GM12865 (cell line): Measurements from ENCODE around the gene HJURP.

Source experiments
- DNase-seq: peaks from one replicate; pipeline ENCODE4 v3.0.0; 2010; ENCODE audit warnings: low read depth
- H3K4me3 ChIP-seq: 2 replicates; pipeline ENCODE4 v1.5.1; 2011; ENCODE audit warnings: mild to moderate bottlenecking, low read depth, low read length, control low read depth
- CTCF ChIP-seq: IDR thresholded peaks from 2 replicates; pipeline ENCODE4 v1.5.1; 2011; ENCODE audit warnings: low read length, control low read depth, low read depth, inconsistent platforms; ENCODE audit not compliant: insufficient read depth; ENCODE audit errors: missing control alignments

HJURP gene

DNA sequence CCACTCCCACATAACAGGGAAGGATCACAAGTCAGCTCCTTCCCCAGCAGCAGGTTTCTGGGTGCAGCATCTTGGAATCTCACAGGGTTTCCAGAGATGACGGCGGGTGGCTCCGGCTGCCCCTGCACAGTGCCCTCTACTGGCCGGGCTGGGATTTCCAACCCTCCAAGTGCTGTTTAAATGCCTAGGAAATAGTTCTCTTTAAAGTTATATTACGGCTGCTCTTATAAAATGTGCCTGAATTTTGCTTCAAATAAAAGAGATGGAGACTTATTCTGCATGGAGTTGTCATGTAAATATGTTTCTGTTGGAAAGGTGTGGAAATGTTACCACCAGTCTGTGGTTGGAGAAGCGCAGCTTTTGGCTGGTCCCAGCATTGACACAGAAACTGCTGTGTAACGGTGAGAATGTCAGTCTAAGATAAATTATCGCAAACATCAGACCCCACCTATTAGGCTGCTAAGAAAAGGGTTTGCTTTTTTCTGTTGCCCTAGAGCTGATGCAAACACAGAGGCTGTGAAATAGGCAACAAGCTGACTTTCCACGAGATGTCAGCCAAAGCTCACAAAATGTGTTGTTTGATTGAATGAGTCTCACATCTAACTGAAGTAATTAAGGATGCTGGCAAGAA is 3.3 kb upstream of the HJURP start:
- DNase-seq: peak; percentile 49
- no peak overlapping the region for H3K4me3 ChIP-seq
- TF ChIP-seq CTCF: peak; percentile 70

DNA sequence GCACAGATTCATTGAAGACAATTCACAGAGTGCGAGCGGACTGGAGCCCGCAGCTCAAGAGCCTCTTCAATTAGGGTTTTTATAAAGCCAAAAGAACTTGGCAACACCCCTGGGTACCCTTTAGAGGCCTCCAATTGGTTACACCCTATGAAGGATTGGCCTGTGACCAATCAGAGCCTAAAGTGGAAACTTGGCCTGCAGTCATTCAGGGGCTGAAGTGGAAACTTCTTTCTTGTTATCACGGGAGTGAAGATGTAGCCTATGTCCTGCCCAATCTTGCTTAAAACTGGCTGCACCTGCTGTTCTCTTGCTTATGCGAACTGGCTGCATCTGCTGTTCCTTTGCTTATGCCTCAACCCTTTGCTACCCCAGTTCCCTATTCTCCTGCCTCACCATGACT is 1.8 kb upstream of the HJURP start:
- TF ChIP-seq CTCF: no peak
- no peak overlapping the region for H3K4me3 ChIP-seq
- DNase-seq: no peak

DNA sequence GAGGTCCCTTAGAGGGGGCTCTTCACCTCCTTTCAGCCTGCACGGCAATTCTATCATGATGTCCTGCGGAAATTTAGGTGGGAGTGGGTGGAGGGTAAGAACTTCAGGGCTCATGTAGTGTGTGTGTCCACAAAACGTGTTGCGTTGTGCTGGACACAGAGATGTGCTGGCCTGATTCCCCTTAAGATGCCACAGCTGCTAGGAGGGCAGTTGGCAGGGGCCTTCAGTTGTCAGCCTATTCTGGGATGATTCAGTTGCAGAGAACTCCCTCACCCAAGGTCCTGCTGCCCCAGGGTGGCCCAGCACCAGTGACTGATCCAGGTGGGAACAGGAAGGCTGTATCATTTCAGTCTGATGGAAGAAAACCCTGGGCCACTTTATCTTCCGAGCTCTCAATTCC is 1.0 kb upstream of the HJURP start:
- no peak overlapping the region for H3K4me3 ChIP-seq
- no peak for TF ChIP-seq CTCF

DNA sequence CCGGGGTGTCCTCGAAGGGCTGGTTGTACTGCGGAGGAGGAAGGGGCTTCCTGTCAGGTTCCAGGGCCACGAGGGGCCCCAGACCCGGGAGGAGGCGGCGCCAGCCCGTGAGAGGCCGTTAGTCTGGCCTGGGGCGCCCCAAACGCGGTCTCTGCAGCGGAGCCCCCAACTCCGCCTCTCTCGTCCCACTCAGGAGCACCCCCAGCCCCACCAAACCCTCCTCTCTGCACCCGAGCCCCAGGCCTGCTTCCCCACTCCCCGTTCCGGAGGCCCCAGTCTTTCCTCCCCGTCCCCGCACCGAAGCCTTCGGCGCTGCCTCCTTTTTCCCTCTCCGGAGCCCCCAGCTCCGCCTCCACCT is 473 bp downstream of the HJURP start:
- DNase-seq: no peak
- peak overlapping the region; percentile 75 for H3K4me3 ChIP-seq
- no peak for TF ChIP-seq CTCF

More for the DNA sequence above, 1.0 kb upstream of the HJURP start:
- no peak for DNase-seq

DNA sequence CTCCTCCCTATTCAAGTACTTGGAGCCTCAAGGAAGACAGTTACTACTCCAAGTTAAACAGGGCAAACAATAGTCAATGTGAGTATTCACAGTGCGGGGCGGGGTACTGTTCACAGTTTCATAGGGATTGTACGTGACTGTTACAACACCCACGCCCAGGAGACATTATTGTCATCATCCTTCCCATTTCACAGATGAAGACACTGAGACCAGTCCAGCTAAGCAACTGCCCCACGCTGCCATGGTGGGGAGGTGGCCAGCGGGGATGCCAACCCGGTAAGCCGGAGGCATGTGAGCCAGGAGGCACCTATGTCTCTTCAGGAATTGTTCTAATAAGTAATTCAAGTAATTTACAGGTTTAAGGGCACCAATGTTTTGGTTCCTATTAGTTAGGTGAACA is 982 bp downstream of the HJURP start:
- peak overlapping the region; percentile 75 for H3K4me3 ChIP-seq
- no peak for DNase-seq
- no peak for TF ChIP-seq CTCF

- H3K4me3 ChIP-seq: peak overlapping the region; percentile 75; the same call in 1 of the 2 replicates
- no peak for DNase-seq
- no peak for TF ChIP-seq CTCF
Measured at GRCh38 chr2:233852056-233852455, 2.3 kb downstream of the HJURP start.

DNA sequence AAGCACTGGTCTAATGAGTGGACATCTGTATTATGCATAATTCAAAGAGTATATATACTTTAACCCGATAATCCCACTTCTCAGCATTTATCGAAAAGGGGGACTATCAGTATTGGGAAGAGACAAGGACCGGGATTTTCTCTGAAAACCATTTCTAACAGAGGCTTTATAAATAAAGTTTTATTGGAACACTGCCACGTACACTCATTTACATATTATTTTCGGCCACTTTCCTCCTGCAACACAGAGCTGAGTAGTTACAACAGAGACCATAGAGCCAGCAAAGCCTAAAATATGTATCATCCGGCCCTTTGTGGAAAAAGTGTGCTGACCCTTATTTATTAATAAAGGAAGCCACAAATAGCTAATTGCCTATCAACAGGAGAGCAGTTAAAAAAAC is 3.2 kb downstream of the HJURP start:
- no peak for TF ChIP-seq CTCF

More for the DNA sequence above, 3.2 kb downstream of the HJURP start:
- no peak overlapping the region for H3K4me3 ChIP-seq
- DNase-seq: no peak
